Measurements from ENCODE around the gene ABCA9. TPM values are rescaled to one million over a fixed set of nuclear protein-coding genes. Genes with fewer than 3 reads are reported as not detected.
A peak's percentile ranks its signal among the peaks of the same experiment; 100 is the strongest.

The ABCA9 gene
- total and polyA plus RNA-seq, 9 of the 15 experiments (the other 6 are each of a cell fraction or from before 2014, with no cell fraction given) = 0.04 TPM; not detected in 8

- TF ChIP-seq ELF1 (tag; IDR thresholded peaks at IDR 0.05) (peak; percentile 81), ZNF175 (CRISPR knock-in tag; IDR thresholded peaks at IDR 0.05; ENCODE audit: low read depth) (peak; percentile 90), STAT5B (CRISPR knock-in tag; IDR thresholded peaks at IDR 0.05) (no peak), ETS2 (tag; IDR thresholded peaks at IDR 0.05; ENCODE audit: borderline replicate concordance, poor library complexity, severe bottlenecking) (no peak), ZBTB17 (CRISPR knock-in tag; IDR thresholded peaks at IDR 0.05) (peak; percentile 99), TARDBP (IDR thresholded peaks at IDR 0.05) (peak; percentile 65; the same call in 1 of the 2 replicates), NFATC3 (IDR thresholded peaks at IDR 0.05) (no peak), FOXJ2 (tag; IDR thresholded peaks at IDR 0.05) (peak; percentile 88), HNRNPUL1 (IDR thresholded peaks at IDR 0.05; ENCODE audit: low read length) (no peak), SMARCB1 (IDR thresholded peaks at IDR 0.05; ENCODE audit: insufficient read length, low read depth) (peak; percentile 86), PHF21A (IDR thresholded peaks at IDR 0.05; ENCODE audit: borderline replicate concordance, low read depth) (peak; percentile 85; the same call in 1 of the 2 replicates), NR4A1 (CRISPR knock-in tag; IDR thresholded peaks at IDR 0.05) (no peak), NR4A1 (tag; IDR thresholded peaks at IDR 0.05) (0 out of 2 replicates have a peak, but pooled peaks have one; percentile 73), HCFC1 (IDR thresholded peaks at IDR 0.05; ENCODE audit: low read depth, low read length) (peak; percentile 44), ZNF324 (CRISPR knock-in tag; IDR thresholded peaks at IDR 0.05) (no peak), RCOR1 (IDR thresholded peaks at IDR 0.05; ENCODE audit: borderline replicate concordance in 1 of 2, low read depth in 2 of 2, low read length in 2 of 2) (peak; percentile 88 to 94; a peak in 3 of 4 replicates), PHF8 (IDR thresholded peaks at IDR 0.05; ENCODE audit: borderline replicate concordance, low read length) (no peak; the same call in 1 of the 2 replicates), ZNF133 (CRISPR knock-in tag; IDR thresholded peaks at IDR 0.05) (no peak), EP400 (IDR thresholded peaks at IDR 0.05) (peak; percentile 79), ARID2 (IDR thresholded peaks at IDR 0.05) (no peak), KLF16 (IDR thresholded peaks at IDR 0.05) (peak; percentile 97), ZNF584 (CRISPR knock-in tag; IDR thresholded peaks at IDR 0.05; ENCODE audit: low read depth) (peak; percentile 95), TCF3 (CRISPR knock-in tag; IDR thresholded peaks at IDR 0.05) (peak; percentile 96), ZBTB26 (CRISPR knock-in tag; IDR thresholded peaks at IDR 0.05) (no peak), ZNF586 (CRISPR knock-in tag; conservative IDR thresholded peaks at IDR 0.05) (no peak), CGGBP1 (CRISPR knock-in tag; IDR thresholded peaks at IDR 0.05) (no peak), KAT7 (CRISPR knock-in tag; IDR thresholded peaks at IDR 0.05; ENCODE audit: borderline replicate concordance) (0 out of 2 replicates have a peak, but pooled peaks have one; percentile 54)
- TF ChIP-seq, protein P1, sequence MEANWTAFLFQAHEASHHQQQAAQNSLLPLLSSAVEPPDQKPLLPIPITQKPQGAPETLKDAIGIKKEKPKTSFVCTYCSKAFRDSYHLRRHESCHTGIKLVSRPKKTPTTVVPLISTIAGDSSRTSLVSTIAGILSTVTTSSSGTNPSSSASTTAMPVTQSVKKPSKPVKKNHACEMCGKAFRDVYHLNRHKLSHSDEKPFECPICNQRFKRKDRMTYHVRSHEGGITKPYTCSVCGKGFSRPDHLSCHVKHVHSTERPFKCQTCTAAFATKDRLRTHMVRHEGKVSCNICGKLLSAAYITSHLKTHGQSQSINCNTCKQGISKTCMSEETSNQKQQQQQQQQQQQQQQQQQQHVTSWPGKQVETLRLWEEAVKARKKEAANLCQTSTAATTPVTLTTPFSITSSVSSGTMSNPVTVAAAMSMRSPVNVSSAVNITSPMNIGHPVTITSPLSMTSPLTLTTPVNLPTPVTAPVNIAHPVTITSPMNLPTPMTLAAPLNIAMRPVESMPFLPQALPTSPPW (CRISPR knock-in tag; IDR thresholded peaks at IDR 0.05) = peak; percentile 76
Measured at GRCh38 chr17:69047368-69048263, 13.1 kb downstream of the ABCA9 start (continued).
